ENCODE measurements around the gene LAMA3.

LAMA3 gene

DNA sequence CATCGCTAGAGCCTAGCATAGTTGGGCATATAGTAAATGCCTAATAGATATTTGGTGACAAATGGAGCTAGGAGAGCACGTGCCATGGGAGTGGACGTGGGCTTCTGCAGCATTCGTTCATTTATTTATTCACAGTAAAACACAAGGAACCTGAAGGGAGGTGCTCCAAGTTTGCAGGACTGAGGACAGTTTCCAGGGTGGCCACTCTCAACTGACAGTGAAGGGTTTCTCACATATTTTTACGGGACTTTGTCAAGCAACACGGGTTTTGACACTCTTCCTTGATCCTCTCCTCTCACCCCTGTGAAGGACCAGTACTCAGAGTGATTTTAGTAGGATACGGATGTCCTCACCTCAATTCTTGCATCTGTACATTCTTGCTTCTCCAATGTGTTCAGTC lies 190.3 kb downstream of the LAMA3 start:
- H3K27ac ChIP-seq: no peak overlapping the region
- no peak for TF ChIP-seq ZFX (IDR thresholded peaks at IDR 0.05)
- TF ChIP-seq, protein P1, sequence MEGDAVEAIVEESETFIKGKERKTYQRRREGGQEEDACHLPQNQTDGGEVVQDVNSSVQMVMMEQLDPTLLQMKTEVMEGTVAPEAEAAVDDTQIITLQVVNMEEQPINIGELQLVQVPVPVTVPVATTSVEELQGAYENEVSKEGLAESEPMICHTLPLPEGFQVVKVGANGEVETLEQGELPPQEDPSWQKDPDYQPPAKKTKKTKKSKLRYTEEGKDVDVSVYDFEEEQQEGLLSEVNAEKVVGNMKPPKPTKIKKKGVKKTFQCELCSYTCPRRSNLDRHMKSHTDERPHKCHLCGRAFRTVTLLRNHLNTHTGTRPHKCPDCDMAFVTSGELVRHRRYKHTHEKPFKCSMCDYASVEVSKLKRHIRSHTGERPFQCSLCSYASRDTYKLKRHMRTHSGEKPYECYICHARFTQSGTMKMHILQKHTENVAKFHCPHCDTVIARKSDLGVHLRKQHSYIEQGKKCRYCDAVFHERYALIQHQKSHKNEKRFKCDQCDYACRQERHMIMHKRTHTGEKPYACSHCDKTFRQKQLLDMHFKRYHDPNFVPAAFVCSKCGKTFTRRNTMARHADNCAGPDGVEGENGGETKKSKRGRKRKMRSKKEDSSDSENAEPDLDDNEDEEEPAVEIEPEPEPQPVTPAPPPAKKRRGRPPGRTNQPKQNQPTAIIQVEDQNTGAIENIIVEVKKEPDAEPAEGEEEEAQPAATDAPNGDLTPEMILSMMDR (conservative IDR thresholded peaks at IDR 0.05): no peak

DNA sequence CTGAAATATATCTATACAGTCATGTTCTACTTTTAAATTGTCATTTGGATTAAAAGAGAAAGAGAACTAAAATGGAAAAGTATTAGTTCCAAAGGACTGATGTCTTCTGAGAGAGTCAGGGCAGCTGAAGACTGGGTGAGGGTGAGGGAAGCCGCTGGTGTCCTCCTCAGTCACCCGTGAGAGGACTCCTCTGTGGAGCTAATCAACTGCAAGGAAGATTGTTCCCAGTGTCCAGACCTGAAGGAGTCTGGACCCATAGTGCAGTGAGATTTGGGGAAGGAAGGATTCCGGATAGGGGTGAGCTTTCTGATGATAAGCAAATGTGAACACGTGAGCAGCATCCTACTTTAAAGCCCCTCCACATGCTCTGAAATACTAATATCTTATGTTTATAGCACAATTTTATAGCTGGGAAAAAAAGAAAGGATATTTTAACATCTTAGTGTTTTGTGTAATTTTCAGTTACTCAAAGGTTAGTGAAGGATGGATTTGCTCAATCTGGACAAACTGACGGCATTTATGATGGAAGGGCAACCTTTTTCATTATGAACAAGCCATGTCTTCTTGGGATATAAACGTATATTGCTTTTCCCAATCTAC lies 190.8 kb downstream of the LAMA3 start:
- no peak overlapping the region for H3K27ac ChIP-seq
- TF ChIP-seq, protein P1 (conservative IDR thresholded peaks at IDR 0.05): no peak

- no peak overlapping the region for H3K27ac ChIP-seq
- no peak for TF ChIP-seq ZFX (IDR thresholded peaks at IDR 0.05)
- TF ChIP-seq, protein P1 (conservative IDR thresholded peaks at IDR 0.05): no peak
Observed at GRCh38 chr18:23880931-23881617, 191.8 kb downstream of the LAMA3 start.

DNA sequence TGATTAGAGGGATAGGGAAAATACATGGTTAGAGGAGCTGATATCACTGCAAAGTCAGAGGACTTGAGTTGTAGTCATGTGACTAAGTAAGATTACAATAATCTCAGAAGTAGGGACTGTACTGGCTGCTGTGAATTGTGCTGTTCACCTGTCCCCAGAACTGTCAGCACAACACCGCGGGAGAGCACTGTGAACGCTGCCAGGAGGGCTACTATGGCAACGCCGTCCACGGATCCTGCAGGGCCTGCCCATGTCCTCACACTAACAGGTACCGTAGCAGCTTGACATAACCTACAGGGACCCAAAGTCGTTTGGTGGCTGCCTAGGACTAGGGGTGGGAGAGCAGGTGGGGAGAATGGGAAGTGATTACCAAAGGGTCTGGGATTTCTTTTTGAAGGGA lies 192.5 kb downstream of the LAMA3 start:
- no peak for TF ChIP-seq ZFX (IDR thresholded peaks at IDR 0.05)
- TF ChIP-seq, protein P1 (conservative IDR thresholded peaks at IDR 0.05): no peak

GRCh38 chr18:23882616-23883276 lies 193.5 kb downstream of the LAMA3 start:
- TF ChIP-seq, protein P1 (conservative IDR thresholded peaks at IDR 0.05): no peak
- no peak for TF ChIP-seq ZFX (IDR thresholded peaks at IDR 0.05)
- peak overlapping the region; percentile 15 for H3K27ac ChIP-seq

More for the DNA sequence above, 192.5 kb downstream of the LAMA3 start:
- H3K27ac ChIP-seq: no peak overlapping the region

DNA sequence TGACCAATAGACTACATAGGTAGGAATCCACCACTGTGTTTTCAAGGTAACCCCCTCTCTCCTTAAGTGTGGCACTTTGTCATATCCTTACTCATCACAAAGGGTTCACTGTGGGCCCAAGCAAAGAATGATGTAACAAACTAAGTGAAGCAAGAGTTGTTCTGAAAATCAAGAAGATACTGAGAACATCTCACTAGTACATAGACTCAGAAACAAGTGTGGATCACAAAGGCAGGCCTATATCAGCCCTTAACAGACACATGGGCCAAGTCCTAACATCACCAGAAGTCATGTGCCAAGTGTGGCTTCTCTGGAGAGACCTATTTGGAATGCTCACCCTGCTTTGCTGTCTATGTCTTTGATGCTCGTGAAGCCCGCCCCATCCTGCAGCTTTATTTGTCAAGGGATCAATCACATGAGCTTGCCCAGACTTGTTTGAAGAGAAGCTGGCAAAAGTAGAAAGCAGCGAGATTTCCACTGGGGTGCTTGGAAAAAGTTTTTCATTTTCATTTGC lies 194.1 kb downstream of the LAMA3 start:
- peak overlapping the region; percentile 15 for H3K27ac ChIP-seq
- TF ChIP-seq, protein P1 (conservative IDR thresholded peaks at IDR 0.05): no peak
- TF ChIP-seq ZFX (IDR thresholded peaks at IDR 0.05): no peak

Data from C4-2B (cell line).